Measurements from ENCODE around the gene FIBP. TPM values are rescaled to one million over a fixed set of nuclear protein-coding genes. Genes with fewer than 3 reads are reported as not detected.

The FIBP gene
- total RNA-seq, 1 donor from 2014 or later, result 35.5 TPM

- Histone ChIP-seq H3K27ac (no peak overlapping the region), H3K27me3 (no peaks in the 10 kb centered on the region), H3K4me1 (no peaks in the 10 kb centered on the region), H3K9me3 (no peaks in the 10 kb centered on the region), H3K4me3 (no peak overlapping the region), H3K36me3 (peaks cover 13% of the 10 kb centered on the region)
- ATAC-seq (no peak), DNase-seq (no peak)
- no peak for TF ChIP-seq CTCF (IDR thresholded peaks at IDR 0.05)
- intact Hi-C loops (cut with DNase I), result no loop called here
Measured at GRCh38 chr11:65847746-65848145, 40.5 kb downstream of the FIBP start.

GRCh38 chr11:65844231-65844872 lies 43.9 kb downstream of the FIBP start:
- Histone ChIP-seq H3K36me3 (no peaks in the 10 kb centered on the region), H3K4me3 (no peak overlapping the region), H3K27me3 (no peaks in the 10 kb centered on the region), H3K9me3 (no peaks in the 10 kb centered on the region), H3K27ac (no peak overlapping the region), H3K4me1 (no peaks in the 10 kb centered on the region)
- DNase-seq (no peak), ATAC-seq (no peak)
- intact Hi-C loops (cut with DNase I), result no loop called here
- TF ChIP-seq CTCF (IDR thresholded peaks at IDR 0.05), result no peak

- Histone ChIP-seq H3K36me3 (no peaks in the 10 kb centered on the region), H3K9me3 (no peaks in the 10 kb centered on the region), H3K4me1 (no peaks in the 10 kb centered on the region), H3K4me3 (no peak overlapping the region), H3K27ac (no peak overlapping the region), H3K27me3 (no peaks in the 10 kb centered on the region)
- TF ChIP-seq CTCF (IDR thresholded peaks at IDR 0.05), result no peak
- DNase-seq (no peak), ATAC-seq (no peak)
- intact Hi-C loops (cut with DNase I), result no loop called here
Measured at GRCh38 chr11:65843811-65844210, 44.5 kb downstream of the FIBP start.

- Histone ChIP-seq H3K36me3 (no peaks in the 10 kb centered on the region), H3K9me3 (no peaks in the 10 kb centered on the region), H3K4me1 (no peaks in the 10 kb centered on the region), H3K27ac (no peak overlapping the region), H3K4me3 (no peak overlapping the region), H3K27me3 (no peaks in the 10 kb centered on the region)
- ATAC-seq (no peak), DNase-seq (no peak)
- intact Hi-C loops (cut with DNase I), result no loop called here
- no peak for TF ChIP-seq CTCF (IDR thresholded peaks at IDR 0.05)
Measured at GRCh38 chr11:65842144-65842543, 46.1 kb downstream of the FIBP start.

- peaks cover 11% of the 10 kb centered on the region for H3K4me1 ChIP-seq
- H3K27ac ChIP-seq, result no peak overlapping the region
- H3K9me3 ChIP-seq, result no peaks in the 10 kb centered on the region
- DNase-seq, result no peak
- H3K36me3 ChIP-seq, result no peaks in the 10 kb centered on the region
- TF ChIP-seq CTCF (IDR thresholded peaks at IDR 0.05), result no peak
- no peak for ATAC-seq
- peak overlapping the region; percentile 60 for H3K4me3 ChIP-seq
- intact Hi-C loops (cut with DNase I), result no loop called here
- no peaks in the 10 kb centered on the region for H3K27me3 ChIP-seq
Measured at GRCh38 chr11:65834202-65834601, 54.1 kb downstream of the FIBP start.

Other genes with a start within 250 kb of the FIBP start
- 68.2 TPM for gene RELA, start 225.6 kb downstream of the FIBP start, total RNA-seq
- gene KAT5, start 176.2 kb downstream of the FIBP start, total RNA-seq, result 77.5 TPM
- gene RNASEH2C, start 167.7 kb downstream of the FIBP start, total RNA-seq, result 42.5 TPM
- gene AP5B1, start 107.5 kb downstream of the FIBP start, total RNA-seq, result 35.6 TPM
- 2.7 TPM for gene OVOL1, start 101.4 kb downstream of the FIBP start, total RNA-seq
- gene SNX32, start 54.5 kb downstream of the FIBP start, total RNA-seq, result not detected
- 608 TPM for gene CFL1, start 30.3 kb downstream of the FIBP start, total RNA-seq
- gene MUS81, start 28.0 kb downstream of the FIBP start, total RNA-seq, result 49.4 TPM
- 62.0 TPM for gene EFEMP2, start 15.7 kb downstream of the FIBP start, total RNA-seq
- gene CTSW, start 8.6 kb downstream of the FIBP start, total RNA-seq, result 17.2 TPM
- 36.4 TPM for gene CCDC85B, start 2.2 kb upstream of the FIBP start, total RNA-seq
- 3.9 TPM for gene FOSL1, start 11.9 kb upstream of the FIBP start, total RNA-seq
- gene C11orf68, start 30.6 kb upstream of the FIBP start, total RNA-seq, result 34.7 TPM
- 62.8 TPM for gene DRAP1, start 31.0 kb upstream of the FIBP start, total RNA-seq
- not detected for gene TSGA10IP, start 57.0 kb upstream of the FIBP start, total RNA-seq
- 53.3 TPM for gene SART1, start 73.3 kb upstream of the FIBP start, total RNA-seq
- 32.6 TPM for gene EIF1AD, start 113.7 kb upstream of the FIBP start, total RNA-seq
- 167 TPM for gene BANF1, start 114.0 kb upstream of the FIBP start, total RNA-seq
- 23.7 TPM for gene CST6, start 123.5 kb upstream of the FIBP start, total RNA-seq
- 3.4 TPM for gene CATSPER1, start 138.0 kb upstream of the FIBP start, total RNA-seq
- gene GAL3ST3, start 160.7 kb upstream of the FIBP start, total RNA-seq, result not detected
- 149 TPM for gene SF3B2, start 163.9 kb upstream of the FIBP start, total RNA-seq
- gene PACS1, start 181.8 kb upstream of the FIBP start, total RNA-seq, result 55.9 TPM

Measured in upper lobe of right lung (tissue), 1 donor.